Trophoblast cell (in vitro differentiated cells and primary cell): Measurements from ENCODE around the gene AKAP6.

Experiments
- DNase-seq, 2 donors: peaks; one replicate each; pipeline ENCODE4 v3.0.0-alpha.2; 2016
- H2AFZ ChIP-seq: 2 replicates; pipeline ENCODE4 v1.6.1; 2013; ENCODE audit warnings: low read length, moderate library complexity, mild to moderate bottlenecking; ENCODE audit not compliant: insufficient read depth, poor library complexity
- H2AK5ac ChIP-seq: 2 replicates; pipeline ENCODE4 v1.6.1; 2013; ENCODE audit warnings: mild to moderate bottlenecking, low read length
- H2BK120ac ChIP-seq: 2 replicates; pipeline ENCODE4 v1.6.1; 2013; ENCODE audit warnings: low read length, mild to moderate bottlenecking, moderate library complexity; ENCODE audit not compliant: insufficient read depth, poor library complexity
- H2BK12ac ChIP-seq: 2 replicates; pipeline ENCODE4 v1.6.1; 2013; ENCODE audit warnings: mild to moderate bottlenecking, low read length, moderate library complexity
- H2BK5ac ChIP-seq: 2 replicates; pipeline ENCODE4 v1.6.1; 2013; ENCODE audit warnings: low read length, low read depth, moderate library complexity, mild to moderate bottlenecking; ENCODE audit not compliant: poor library complexity
- H3K14ac ChIP-seq: 2 replicates; pipeline ENCODE4 v1.6.1; 2013; ENCODE audit warnings: mild to moderate bottlenecking, low read length
- H3K18ac ChIP-seq: 2 replicates; pipeline ENCODE4 v1.6.1; 2013; ENCODE audit warnings: mild to moderate bottlenecking, low read length
- H3K23ac ChIP-seq: 2 replicates; pipeline ENCODE4 v1.6.1; 2013; ENCODE audit warnings: low read length
- H3K27ac ChIP-seq: 2 replicates; pipeline ENCODE4 v1.5.1; 2013; ENCODE audit warnings: low read depth, mild to moderate bottlenecking, inconsistent platforms, low read length, moderate library complexity
- H3K27me3 ChIP-seq: 2 replicates; pipeline ENCODE4 v1.6.1; 2013; ENCODE audit warnings: inconsistent platforms, mild to moderate bottlenecking, low read length, moderate library complexity; ENCODE audit not compliant: insufficient read depth
- H3K36me3 ChIP-seq, 2 experiments: 1 replicate in 1 of 2; 2 replicates in 1 of 2; pipeline ENCODE4 v1.6.1; 2013; ENCODE audit warnings: low read length in 2 of 2, mild to moderate bottlenecking in 2 of 2, moderate library complexity in 1 of 2; ENCODE audit not compliant: insufficient read depth in 2 of 2, control insufficient read depth in 1 of 2
- H3K4ac ChIP-seq: 2 replicates; pipeline ENCODE4 v1.6.1; 2013; ENCODE audit warnings: low read depth, mild to moderate bottlenecking, low read length, moderate library complexity
- H3K4me1 ChIP-seq, 2 experiments: 1 replicate in 1 of 2; 2 replicates in 1 of 2; pipeline ENCODE4 v1.6.1; 2013; ENCODE audit warnings: low read length in 2 of 2, mild to moderate bottlenecking in 2 of 2, moderate library complexity in 1 of 2; ENCODE audit not compliant: insufficient read depth in 2 of 2, control insufficient read depth in 1 of 2
- H3K4me2 ChIP-seq: 2 replicates; pipeline ENCODE4 v1.6.1; 2013; ENCODE audit warnings: inconsistent platforms, mild to moderate bottlenecking, low read length, moderate library complexity
- H3K4me3 ChIP-seq: 2 replicates; pipeline ENCODE4 v1.5.1; 2013; ENCODE audit warnings: mild to moderate bottlenecking, low read depth, low read length, inconsistent platforms
- H3K79me1 ChIP-seq: one replicate; pipeline ENCODE4 v1.6.1; 2013; ENCODE audit warnings: low read length
- H3K79me2 ChIP-seq: 2 replicates; pipeline ENCODE4 v1.6.1; 2013; ENCODE audit warnings: low read length, mild to moderate bottlenecking; ENCODE audit not compliant: control insufficient read depth, insufficient read depth, poor library complexity
- H3K9ac ChIP-seq: 2 replicates; pipeline ENCODE4 v1.6.1; 2013; ENCODE audit warnings: mild to moderate bottlenecking, low read length
- H3K9me3 ChIP-seq: 2 replicates; pipeline ENCODE4 v1.6.1; 2013; ENCODE audit warnings: low read depth, mild to moderate bottlenecking, control low read depth, inconsistent platforms, low read length; ENCODE audit not compliant: insufficient read depth
- H4K12ac ChIP-seq: 2 replicates; pipeline ENCODE4 v1.6.1; 2013; ENCODE audit warnings: low read depth, mild to moderate bottlenecking, low read length, moderate library complexity
- H4K8ac ChIP-seq: 2 replicates; pipeline ENCODE4 v1.6.1; 2013; ENCODE audit warnings: low read depth, mild to moderate bottlenecking, low read length, moderate library complexity
- H4K91ac ChIP-seq: one replicate; pipeline ENCODE4 v1.6.1; 2013; ENCODE audit warnings: low read depth, mild to moderate bottlenecking, low read length, moderate library complexity
- WGBS: extraction: QIAGEN DNeasy Blood & Tissue Kit; methylation state at CpG from one replicate; pipeline ENCODE4 v1.1.7; 2013; ENCODE audit warnings: missing lambda C conversion rate; ENCODE audit not compliant: insufficient read length, insufficient coverage; ENCODE audit errors: extremely low coverage; 5-methylcytosine and 5-hydroxymethylcytosine counted together

Gene AKAP6

GRCh38 chr14:32397861-32398640 is 69.0 kb downstream of the AKAP6 start:
- no peak overlapping the region for H2BK5ac ChIP-seq
- H3K4me3 ChIP-seq, result no peak overlapping the region
- H4K12ac ChIP-seq, result no peak overlapping the region
- H3K27me3 ChIP-seq, result no peaks in the 10 kb centered on the region
- no peak overlapping the region for H3K9ac ChIP-seq
- no peak overlapping the region for H2AFZ ChIP-seq
- peak overlapping the region; percentile 27 for H3K27ac ChIP-seq
- H4K91ac ChIP-seq, result no peak overlapping the region
- H3K4ac ChIP-seq, result no peak overlapping the region
- no peak overlapping the region for H4K8ac ChIP-seq
- no peak for DNase-seq
- no peaks in the 10 kb centered on the region for H3K79me2 ChIP-seq
- H3K9me3 ChIP-seq, result no peaks in the 10 kb centered on the region
- no peak overlapping the region for H2BK120ac ChIP-seq
- peak overlapping the region; percentile 56 for H3K14ac ChIP-seq
- H3K4me1 ChIP-seq, result peaks cover 0 to 2% of the 10 kb centered on the region in 2 experiments
- no peak overlapping the region for H2BK12ac ChIP-seq
- no peak overlapping the region for H3K4me2 ChIP-seq
- H3K23ac ChIP-seq, result no peak overlapping the region
- H2AK5ac ChIP-seq, result no peak overlapping the region
- H3K79me1 ChIP-seq, result peaks cover 3% of the 10 kb centered on the region
- no peaks in the 10 kb centered on the region for H3K36me3 ChIP-seq
- H3K18ac ChIP-seq, result no peak overlapping the region

GRCh38 chr14:32399920-32400319 is 70.8 kb downstream of the AKAP6 start:
- Histone ChIP-seq H3K36me3 (no peaks in the 10 kb centered on the region), H2BK12ac (no peak overlapping the region), H3K4me1 (peaks cover 3 to 4% of the 10 kb centered on the region in 2 experiments), H3K27me3 (no peaks in the 10 kb centered on the region), H3K18ac (no peak overlapping the region), H3K9ac (no peak overlapping the region), H3K27ac (no peak overlapping the region), H3K23ac (no peak overlapping the region), H3K79me1 (peaks cover 3% of the 10 kb centered on the region), H3K14ac (no peak overlapping the region), H3K79me2 (no peaks in the 10 kb centered on the region), H3K9me3 (no peaks in the 10 kb centered on the region), H4K91ac (no peak overlapping the region), H2AK5ac (no peak overlapping the region), H3K4ac (no peak overlapping the region), H4K12ac (no peak overlapping the region), H2AFZ (no peak overlapping the region), H2BK120ac (no peak overlapping the region), H3K4me2 (no peak overlapping the region), H3K4me3 (no peak overlapping the region), H4K8ac (no peak overlapping the region), H2BK5ac (no peak overlapping the region)
- WGBS, result no CpG with 5 or more reads among the region's 1 CpG
- no peak for DNase-seq

- no peak overlapping the region for H4K8ac ChIP-seq
- no peak for DNase-seq
Measured at GRCh38 chr14:32400480-32400879, 71.4 kb downstream of the AKAP6 start.

GRCh38 chr14:32403021-32403420 is 73.9 kb downstream of the AKAP6 start:
- no peak overlapping the region for H4K12ac ChIP-seq
- H2AFZ ChIP-seq, result no peak overlapping the region
- H3K27me3 ChIP-seq, result no peaks in the 10 kb centered on the region
- H3K4me1 ChIP-seq, result peaks cover 4 to 5% of the 10 kb centered on the region in 2 experiments
- no peak for DNase-seq
- H3K23ac ChIP-seq, result no peak overlapping the region
- peaks cover 2% of the 10 kb centered on the region for H3K79me1 ChIP-seq
- no peak overlapping the region for H3K18ac ChIP-seq
- no peaks in the 10 kb centered on the region for H3K36me3 ChIP-seq
- no peak overlapping the region for H3K14ac ChIP-seq
- no peak overlapping the region for H3K4me2 ChIP-seq
- H2BK5ac ChIP-seq, result no peak overlapping the region
- no peak overlapping the region for H2BK120ac ChIP-seq
- no peak overlapping the region for H3K4ac ChIP-seq
- no peak overlapping the region for H3K9ac ChIP-seq
- WGBS, result no CpG with 5 or more reads among the region's 3 CpGs
- H3K27ac ChIP-seq, result no peak overlapping the region
- no peaks in the 10 kb centered on the region for H3K9me3 ChIP-seq
- no peak overlapping the region for H4K8ac ChIP-seq
- H2BK12ac ChIP-seq, result no peak overlapping the region
- no peak overlapping the region for H3K4me3 ChIP-seq
- H3K79me2 ChIP-seq, result no peaks in the 10 kb centered on the region
- no peak overlapping the region for H4K91ac ChIP-seq
- no peak overlapping the region for H2AK5ac ChIP-seq

More at GRCh38 chr14:32400480-32400879, 71.4 kb downstream of the AKAP6 start:
- H3K4me2 ChIP-seq, result no peak overlapping the region
- no peak overlapping the region for H2BK120ac ChIP-seq
- H3K4ac ChIP-seq, result no peak overlapping the region
- no peak overlapping the region for H3K27ac ChIP-seq
- peaks cover 3% of the 10 kb centered on the region for H3K79me1 ChIP-seq
- H3K27me3 ChIP-seq, result no peaks in the 10 kb centered on the region
- H3K18ac ChIP-seq, result no peak overlapping the region
- H4K12ac ChIP-seq, result no peak overlapping the region
- H4K91ac ChIP-seq, result no peak overlapping the region
- H2AK5ac ChIP-seq, result no peak overlapping the region
- no peak overlapping the region for H3K9ac ChIP-seq
- no peaks in the 10 kb centered on the region for H3K36me3 ChIP-seq
- no peak overlapping the region for H2BK5ac ChIP-seq
- H3K79me2 ChIP-seq, result no peaks in the 10 kb centered on the region
- no peak overlapping the region for H2BK12ac ChIP-seq
- no peak overlapping the region for H3K23ac ChIP-seq
- no peaks in the 10 kb centered on the region for H3K9me3 ChIP-seq
- no CpG with 5 or more reads among the region's 1 CpG for WGBS
- H3K14ac ChIP-seq, result no peak overlapping the region
- peaks cover 4 to 5% of the 10 kb centered on the region in 2 experiments for H3K4me1 ChIP-seq
- H3K4me3 ChIP-seq, result no peak overlapping the region
- no peak overlapping the region for H2AFZ ChIP-seq
